Measurements from ENCODE around the gene BAIAP3.
A peak's percentile ranks its signal among the peaks of the same experiment; 100 is the strongest.
"Not testable (repeated sequence)": the region's sequence is repeated elsewhere in the genome, so short reads cannot be mapped to it uniquely, and the experiment has no call there.

The BAIAP3 gene

DNA sequence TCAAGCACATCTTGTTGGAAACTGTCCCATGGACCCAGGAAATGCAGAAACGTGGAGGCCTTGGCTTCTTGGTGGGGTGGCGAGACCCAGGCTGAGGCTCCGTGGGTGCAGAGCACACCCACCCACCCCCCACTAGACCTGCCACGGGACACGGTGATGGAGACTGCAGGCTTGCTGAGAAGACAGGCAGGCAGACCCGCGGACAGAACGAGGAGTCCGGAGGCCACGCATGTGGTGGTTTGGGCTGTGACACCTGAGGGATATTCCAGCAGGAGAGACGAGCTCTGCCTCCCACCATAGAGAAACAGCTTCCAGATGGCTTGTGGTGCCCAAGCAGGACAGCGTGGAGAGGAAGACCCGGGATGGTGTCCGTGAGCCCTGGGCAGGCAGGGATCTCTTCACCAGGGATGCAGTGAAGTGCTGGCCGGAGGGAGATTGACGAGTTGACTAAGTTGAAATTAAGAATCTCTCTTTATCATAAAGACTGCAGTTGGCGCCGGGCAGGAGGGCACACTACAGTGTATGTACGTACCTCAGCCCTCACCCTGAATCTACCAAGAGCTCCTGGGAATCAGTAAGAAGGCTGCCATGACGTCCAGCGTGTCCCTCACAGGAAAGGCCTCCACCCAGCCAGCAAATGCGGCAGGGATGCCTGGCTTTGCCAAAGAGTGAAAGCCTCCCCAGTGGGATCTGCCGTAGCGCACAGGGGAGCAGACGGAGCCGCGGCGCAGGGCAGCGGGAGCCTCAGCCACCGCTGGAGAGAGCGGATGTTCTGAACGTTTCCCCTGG lies 15.8 kb upstream of the BAIAP3 start:
- no peak for DNase-seq

- DNase-seq: no peak
Observed at GRCh38 chr16:1318268-1318545, 15.2 kb upstream of the BAIAP3 start.

- no peak for DNase-seq
Observed at GRCh38 chr16:1319041-1319440, 14.4 kb upstream of the BAIAP3 start.

- DNase-seq: no peak
Observed at GRCh38 chr16:1320097-1320496, 13.3 kb upstream of the BAIAP3 start.

GRCh38 chr16:1320658-1321240 lies 12.7 kb upstream of the BAIAP3 start:
- DNase-seq: no peak

- DNase-seq: no peak
Observed at GRCh38 chr16:1322407-1322806, 11.0 kb upstream of the BAIAP3 start.

DNA sequence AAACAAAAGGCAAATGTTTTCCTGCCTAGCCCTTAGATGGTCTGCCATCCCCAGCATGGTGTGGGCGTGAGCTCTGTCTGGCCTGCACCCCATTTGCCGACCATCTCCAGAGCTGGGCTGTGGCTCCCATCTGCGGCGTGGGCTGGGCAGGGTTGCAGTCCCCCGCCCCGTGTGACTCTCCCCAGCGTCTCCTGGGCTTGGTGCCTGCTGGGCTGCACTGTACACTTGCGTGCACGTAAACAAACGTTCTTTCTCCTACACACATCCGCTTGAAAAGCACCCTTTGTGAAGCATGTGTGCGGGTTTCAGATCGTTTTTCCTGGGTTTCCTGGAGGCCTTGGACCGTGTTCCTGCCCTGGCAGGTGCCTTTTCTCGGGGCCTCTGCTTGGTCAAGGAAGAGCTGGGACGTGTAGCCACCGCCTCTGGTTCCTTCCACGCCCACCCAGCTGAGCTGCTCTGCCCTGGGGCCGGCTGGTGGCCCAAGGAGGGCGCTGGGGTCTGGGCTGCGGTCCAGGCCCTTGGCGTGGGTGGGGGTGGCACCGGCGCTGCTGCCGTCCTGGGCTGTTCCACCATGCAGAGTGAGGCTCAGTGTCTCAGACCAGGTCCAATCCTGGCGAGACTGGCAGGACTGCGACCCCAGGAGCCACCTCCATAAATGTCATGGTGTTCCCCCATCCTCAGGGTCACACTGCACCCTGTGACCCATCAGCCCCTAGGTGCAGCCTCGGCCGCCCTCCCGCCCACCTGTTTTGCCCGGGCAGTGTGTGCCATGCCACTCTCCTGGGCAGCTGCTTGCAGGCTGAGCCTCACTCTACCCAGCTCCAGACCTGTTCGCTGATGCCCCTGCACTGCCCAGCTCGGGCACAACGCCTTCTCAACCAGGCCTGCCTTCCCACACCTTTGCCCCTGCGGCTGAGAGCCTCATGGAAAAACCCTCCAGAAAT lies 9.9 kb upstream of the BAIAP3 start:
- peak; percentile 19 for DNase-seq

DNA sequence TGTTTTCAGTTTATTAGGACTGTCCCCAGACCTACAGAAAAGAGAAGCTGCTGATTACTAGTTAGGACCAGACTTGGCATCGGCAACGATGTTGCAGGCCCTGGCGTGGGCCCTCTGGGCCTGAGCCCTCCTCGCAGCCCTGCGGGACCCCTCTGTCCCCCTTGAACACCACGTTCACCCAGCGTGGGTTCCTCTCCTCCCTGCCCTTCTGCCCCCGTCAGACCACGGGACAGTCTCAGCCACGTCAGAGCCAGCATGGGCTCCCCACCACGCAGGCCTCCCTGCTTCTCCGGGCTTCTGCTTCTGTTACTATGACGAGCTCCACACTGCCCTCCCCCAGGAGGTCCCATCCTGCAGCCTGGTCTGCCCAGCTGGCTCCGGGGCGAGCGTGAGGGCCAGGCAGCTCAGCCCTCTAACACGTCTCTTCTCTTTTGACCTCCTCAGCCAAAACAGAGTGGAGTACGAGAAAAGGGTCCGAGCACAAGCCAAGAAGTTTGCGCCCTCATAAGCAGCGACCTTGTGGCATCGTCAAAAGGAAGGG lies 9.1 kb upstream of the BAIAP3 start:
- DNase-seq: no peak

GRCh38 chr16:1325261-1325660 lies 8.2 kb upstream of the BAIAP3 start:
- DNase-seq: no peak

GRCh38 chr16:1325673-1326371 lies 7.6 kb upstream of the BAIAP3 start:
- DNase-seq: no peak

DNA sequence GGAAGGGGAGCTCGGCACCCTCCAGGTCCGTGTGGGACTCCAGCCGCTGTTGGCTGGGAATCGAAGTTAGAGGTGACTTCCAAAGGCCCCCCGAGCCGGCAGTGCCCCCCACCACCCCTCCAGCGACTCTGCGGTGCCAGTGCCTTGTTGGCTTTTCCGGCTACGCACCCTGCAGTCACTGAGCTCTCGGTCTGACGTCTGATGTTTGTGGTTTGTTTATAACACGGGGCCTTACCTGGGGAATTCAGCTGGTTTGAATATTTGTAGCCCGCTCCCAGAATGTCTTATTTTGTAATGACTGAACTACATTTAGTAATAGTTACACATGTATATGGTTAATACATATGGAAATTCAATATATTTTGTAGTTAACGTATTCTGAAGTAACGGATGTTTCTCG lies 7.1 kb upstream of the BAIAP3 start:
- no peak for DNase-seq

GRCh38 chr16:1326946-1327618 lies 6.4 kb upstream of the BAIAP3 start:
- no peak for DNase-seq

- DNase-seq: no peak
Observed at GRCh38 chr16:1327619-1327947, 5.9 kb upstream of the BAIAP3 start.

DNA sequence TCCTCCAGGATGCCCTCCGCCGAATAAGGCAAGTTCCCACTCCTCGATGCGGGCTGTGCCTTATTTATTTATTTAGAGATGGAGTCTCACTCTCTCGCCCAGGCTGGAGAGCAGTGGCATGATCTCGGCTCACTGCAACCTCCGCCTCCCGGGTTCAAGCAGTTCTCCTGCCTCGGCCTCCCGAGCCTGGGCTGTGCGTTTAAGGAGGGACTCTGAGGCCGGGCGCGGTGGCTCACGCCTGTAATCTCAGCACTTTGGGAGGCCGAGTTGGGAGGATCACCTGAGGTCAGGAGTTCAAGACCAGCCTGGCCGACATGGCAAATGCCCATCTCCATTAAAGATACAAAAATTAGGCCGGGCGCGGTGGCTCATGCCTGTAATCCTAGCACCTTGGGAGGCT lies 5.3 kb upstream of the BAIAP3 start:
- DNase-seq: not testable (repeated sequence)

DNA sequence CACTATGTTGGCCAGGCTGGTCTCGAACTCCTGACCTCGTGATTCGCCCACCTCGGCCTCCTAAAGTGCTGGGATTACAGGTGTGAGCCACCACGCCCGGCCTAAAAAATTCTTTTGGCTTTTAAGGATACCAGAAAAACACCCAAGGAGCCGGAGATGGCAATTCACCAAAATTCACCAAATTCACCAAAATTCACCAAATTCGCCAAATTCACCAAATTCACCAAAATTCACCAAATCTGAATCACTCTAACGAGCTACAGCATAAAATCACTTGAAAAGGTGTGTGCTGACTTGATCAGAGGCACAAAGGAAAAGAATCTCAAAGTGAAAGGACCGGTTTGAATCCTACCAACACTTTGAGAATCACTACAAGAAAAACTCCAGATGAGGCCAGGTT lies 4.5 kb upstream of the BAIAP3 start:
- not testable (repeated sequence) for DNase-seq

DNA sequence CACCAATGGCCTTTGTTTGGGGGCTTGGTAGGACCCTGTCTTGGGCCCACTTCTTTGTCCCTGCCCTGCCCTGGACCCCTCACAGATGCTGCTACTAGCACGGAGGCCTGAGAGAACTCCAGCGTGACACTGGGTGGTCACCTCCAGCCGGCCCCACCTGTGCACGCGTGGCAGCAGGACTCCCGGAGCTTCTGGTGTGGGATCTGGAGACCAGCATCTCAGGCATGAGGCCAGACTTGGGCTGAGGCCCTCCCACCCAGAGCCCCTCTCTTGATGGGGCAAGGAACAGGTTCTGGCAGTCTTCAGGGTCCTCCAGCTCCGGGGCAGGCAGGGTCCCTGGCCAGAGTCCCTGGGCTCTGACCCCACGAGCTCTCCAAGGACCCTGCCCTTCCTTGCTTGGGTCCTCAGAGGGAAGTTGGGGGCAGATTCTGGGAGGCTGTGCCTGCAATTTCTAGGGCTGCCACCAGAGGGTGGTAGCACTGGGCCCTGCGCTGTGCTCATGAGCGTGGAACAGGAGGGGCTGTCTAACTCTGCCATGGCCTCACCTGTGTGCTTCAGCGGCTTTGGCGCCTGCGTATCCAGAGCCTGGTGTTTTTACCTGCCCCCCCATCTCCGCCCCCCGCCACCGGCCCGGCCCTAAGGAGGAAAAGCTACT lies 3.1 kb upstream of the BAIAP3 start:
- DNase-seq: no peak

DNA sequence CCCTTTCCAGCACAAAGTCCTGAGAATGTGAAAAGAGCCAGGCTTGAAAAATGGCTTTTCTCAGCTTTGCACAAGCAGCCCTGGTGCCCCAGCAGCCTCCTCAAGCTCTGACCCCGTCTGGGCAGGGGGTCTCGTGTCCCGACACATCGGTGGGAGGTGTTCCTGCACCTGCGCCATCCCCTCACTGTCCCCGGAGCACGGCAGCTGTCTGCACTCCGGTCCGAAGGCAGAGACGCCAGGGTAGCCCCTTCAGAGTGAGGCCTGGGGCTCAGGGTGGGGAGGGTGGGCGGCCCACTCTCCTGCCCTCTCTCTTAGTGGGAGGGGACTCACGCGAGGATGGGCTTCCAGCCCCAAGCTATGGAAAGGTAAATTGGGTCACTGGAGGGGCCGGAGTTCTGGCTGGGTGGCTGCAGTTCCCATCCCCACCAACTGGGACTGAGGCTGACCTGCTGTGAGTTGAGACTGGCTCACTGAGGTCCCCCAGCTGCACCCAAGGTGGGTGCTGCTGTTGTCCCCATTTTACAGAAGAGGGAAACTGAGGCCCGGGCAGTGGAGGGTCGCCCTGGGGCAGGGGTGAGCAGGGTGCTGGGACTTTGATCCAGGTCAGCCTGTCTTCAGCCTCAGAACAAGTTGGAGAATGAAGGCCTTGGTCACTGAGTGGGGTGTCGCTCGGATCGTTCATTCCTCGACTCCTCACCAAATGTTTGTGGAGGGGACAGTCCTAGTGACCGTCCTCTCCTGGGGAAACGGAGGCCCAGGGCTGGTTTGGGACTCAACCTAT lies 2.3 kb upstream of the BAIAP3 start:
- DNase-seq: no peak

DNA sequence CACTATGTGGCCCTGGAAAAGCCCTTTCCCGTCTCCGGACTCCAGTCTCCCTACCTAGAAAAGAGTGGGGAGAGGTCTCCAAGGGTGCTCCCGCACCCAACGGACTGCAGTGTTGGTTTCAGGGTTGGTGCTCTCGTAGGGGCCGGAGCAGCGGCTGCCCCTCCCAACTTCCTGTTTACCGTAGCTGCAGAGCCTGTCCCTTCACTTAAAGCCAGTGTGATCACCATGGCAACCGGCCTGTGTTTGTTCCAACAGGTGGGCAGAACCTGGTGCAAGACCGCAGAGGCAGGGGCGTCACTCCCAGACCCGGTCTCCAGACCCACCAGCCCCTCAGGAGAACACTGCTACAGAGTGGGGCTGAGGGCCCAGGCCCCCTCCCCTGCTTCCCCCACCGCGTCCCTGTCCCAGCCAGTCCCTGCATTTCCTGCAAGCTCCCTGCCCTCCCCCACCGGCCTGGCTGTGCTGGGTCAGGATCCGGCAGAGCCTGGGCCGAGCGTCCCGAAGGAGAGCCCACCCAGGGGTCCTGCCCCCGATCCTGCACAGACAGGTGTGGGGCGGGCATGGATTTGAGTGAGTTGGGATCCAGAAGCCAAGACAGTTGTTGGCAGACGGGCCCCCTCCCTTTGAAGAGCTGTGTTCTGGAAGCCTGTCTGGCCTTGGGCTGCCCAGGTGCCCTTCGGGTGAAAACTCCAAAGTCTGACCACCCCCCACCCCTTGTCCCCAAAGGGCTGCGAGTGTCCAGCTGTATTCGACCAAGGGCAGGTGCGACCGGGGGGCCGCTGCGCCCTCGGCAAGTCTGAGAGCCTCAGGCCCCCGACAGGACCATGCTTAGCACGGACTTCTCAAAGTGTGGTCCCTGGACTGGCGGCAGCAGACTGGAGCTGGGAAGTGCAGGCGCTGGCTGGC lies 1.5 kb upstream of the BAIAP3 start:
- DNase-seq: no peak

- no peak for DNase-seq
Observed at GRCh38 chr16:1332618-1333148, 762 bp upstream of the BAIAP3 start.

All from midbrain (tissue), 1 donor.